Calu3 (cell line): Measurements from ENCODE around the gene LKAAEAR1. TPM values are rescaled to one million over a fixed set of nuclear protein-coding genes. Genes with fewer than 3 reads are reported as not detected.

Experiments
- BruUV-seq: library from RNA; stranded (reverse); fragments of 400-500 nt; replicated peaks from 2 replicates; lab custom pipeline; 2021; lab: Mats Ljungman, UMichigan
- CTCF ChIA-PET: fragments of 300-600 bp; sonication (Branson Sonifier 250); formaldehyde crosslinking; loops from one replicate; lab custom pipeline; 2022; ENCODE audit warnings: antibody characterized with exemption; lab: Charles Lee
- DNase-seq: peaks from one replicate; pipeline ENCODE4 v3.0.0; 2022
- H3K27ac Mint-ChIP-seq: one replicate; pipeline ENCODE4 v1.8.0; 2022; ENCODE audit warnings: mixed read lengths; ENCODE audit not compliant: unreplicated experiment
- H3K27me3 Mint-ChIP-seq: one replicate; pipeline ENCODE4 v1.8.0; 2022; ENCODE audit warnings: mixed read lengths; ENCODE audit not compliant: unreplicated experiment
- H3K36me3 Mint-ChIP-seq: one replicate; pipeline ENCODE4 v1.8.0; 2022; ENCODE audit warnings: mild to moderate bottlenecking, moderate library complexity, mixed read lengths; ENCODE audit not compliant: insufficient read depth, unreplicated experiment
- H3K4me1 Mint-ChIP-seq: one replicate; pipeline ENCODE4 v1.8.0; 2022; ENCODE audit warnings: mild to moderate bottlenecking, low read depth, mixed read lengths; ENCODE audit not compliant: unreplicated experiment
- H3K4me3 Mint-ChIP-seq: one replicate; pipeline ENCODE4 v1.8.0; 2022; ENCODE audit warnings: mild to moderate bottlenecking, low read depth, moderate library complexity, mixed read lengths; ENCODE audit not compliant: unreplicated experiment
- H3K9me3 Mint-ChIP-seq: one replicate; pipeline ENCODE4 v1.8.0; 2022; ENCODE audit warnings: low read depth, mixed read lengths; ENCODE audit not compliant: unreplicated experiment
- CTCF ChIP-seq: fragments of 200-600 bp; IDR thresholded peaks from one replicate; pipeline ENCODE4 v1.8.0; 2022; ENCODE audit warnings: antibody characterized with exemption; ENCODE audit not compliant: unreplicated experiment
- intact Hi-C: fragments of 100-400 bp; cut with micrococcal nuclease; formaldehyde crosslinking; loops from one replicate; pipeline ENCODE4 v1.10.0; 2022; ENCODE audit not compliant: unreplicated experiment
- total RNA-seq: library from RNA; stranded (reverse); gene quantifications from 2 replicates; pipeline ENCODE4 v1.2.3, GENCODE V29; 2022

The LKAAEAR1 gene
- total RNA-seq, 1 experiment from 2014 or later = not detected

GRCh38 chr20:64115171-64115911 lies 31.1 kb upstream of the LKAAEAR1 start:
- BruUV-seq = no TSS peak
- Mint-ChIP-seq H3K27ac (no peak overlapping the region), H3K4me3 (no peak overlapping the region), H3K36me3 (no peaks in the 10 kb centered on the region), H3K9me3 (no peaks in the 10 kb centered on the region), H3K4me1 (peaks cover 7% of the 10 kb centered on the region), H3K27me3 (peaks cover 63% of the 10 kb centered on the region)
- intact Hi-C loops = no loop called here
- DNase-seq = peak; percentile 2
- CTCF ChIA-PET = interaction anchor here (1.6 to 2.1 kb wide), 2 partner anchors 31 to 77 kb away, joined by 7 to 8 read pairs; partner anchors contain the start of gene LKAAEAR1
- no peak for TF ChIP-seq CTCF

DNA sequence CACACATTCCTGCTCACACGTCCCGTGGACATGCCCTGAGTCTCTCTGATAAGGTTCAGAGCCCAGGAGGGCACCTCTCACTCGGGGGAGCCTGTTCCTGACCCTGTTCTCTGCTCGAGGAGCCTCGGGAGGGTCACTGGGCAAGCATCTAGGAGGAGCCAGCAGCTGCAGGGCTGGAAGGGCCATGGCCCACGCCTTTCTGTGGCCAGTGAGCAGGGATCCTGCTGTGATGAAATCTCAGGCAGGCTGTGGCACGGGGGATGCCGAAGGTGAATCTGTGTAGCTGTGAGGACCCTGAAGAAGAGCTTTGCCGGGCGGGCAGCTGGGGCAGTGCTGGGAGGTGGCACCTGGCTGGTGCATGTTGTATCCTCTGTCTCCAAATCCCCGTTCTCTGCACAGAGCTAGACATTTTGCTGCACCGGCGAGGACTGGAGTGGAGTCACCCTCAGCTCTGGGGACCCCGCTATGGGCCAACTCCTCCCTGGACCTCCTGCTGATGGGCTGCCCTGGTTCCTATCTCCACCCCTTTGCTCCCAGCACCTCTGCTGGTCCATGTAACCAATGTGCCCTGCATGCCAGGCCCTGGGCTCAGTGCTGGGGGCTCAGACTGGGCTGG lies 30.3 kb upstream of the LKAAEAR1 start:
- H3K36me3 Mint-ChIP-seq = no peaks in the 10 kb centered on the region
- intact Hi-C loops = no loop called here
- H3K9me3 Mint-ChIP-seq = no peaks in the 10 kb centered on the region
- no peaks in the 10 kb centered on the region for H3K4me1 Mint-ChIP-seq
- peaks cover 72% of the 10 kb centered on the region for H3K27me3 Mint-ChIP-seq
- H3K27ac Mint-ChIP-seq = no peak overlapping the region
- CTCF ChIA-PET = interaction anchor here (1.6 kb wide), 1 partner anchor 31 kb away, joined by 7 read pairs; the partner anchor contains the start of gene LKAAEAR1
- no TSS peak for BruUV-seq
- H3K4me3 Mint-ChIP-seq = no peak overlapping the region
- no peak for DNase-seq
- no peak for TF ChIP-seq CTCF

DNA sequence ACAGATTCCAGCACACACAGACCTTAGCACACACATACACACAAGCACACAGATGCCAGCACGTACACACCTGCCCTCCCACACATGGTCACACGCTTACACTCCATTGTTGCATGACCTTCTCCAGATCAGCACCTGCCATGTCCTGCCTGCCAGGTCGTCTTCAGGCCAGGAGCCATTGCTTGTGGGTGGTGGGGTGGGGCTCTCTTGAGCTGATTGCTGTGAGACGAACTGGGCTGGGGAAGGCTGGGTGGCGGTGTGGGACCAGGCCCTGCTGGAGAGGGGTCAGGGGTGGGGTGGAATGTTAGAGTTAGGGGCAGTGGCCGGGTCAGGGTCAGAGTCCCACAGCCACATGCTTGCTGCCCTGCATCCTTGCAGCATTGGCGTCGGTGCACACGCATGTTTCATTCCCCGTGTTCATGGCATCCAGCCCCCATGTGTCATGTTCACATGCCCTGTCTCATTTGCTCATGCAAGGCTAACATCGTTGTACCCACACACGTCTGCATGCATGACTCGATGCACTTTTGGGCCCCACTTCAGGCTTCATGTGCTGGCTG lies 29.7 kb upstream of the LKAAEAR1 start:
- peak; percentile 3 for DNase-seq
- intact Hi-C loops = no loop called here
- no peaks in the 10 kb centered on the region for H3K9me3 Mint-ChIP-seq
- CTCF ChIA-PET = no interaction called here
- peaks cover 78% of the 10 kb centered on the region for H3K27me3 Mint-ChIP-seq
- no TSS peak for BruUV-seq
- H3K4me1 Mint-ChIP-seq = no peaks in the 10 kb centered on the region
- no peak for TF ChIP-seq CTCF
- no peak overlapping the region for H3K4me3 Mint-ChIP-seq
- no peak overlapping the region for H3K27ac Mint-ChIP-seq
- no peaks in the 10 kb centered on the region for H3K36me3 Mint-ChIP-seq

GRCh38 chr20:64113444-64113775 lies 29.2 kb upstream of the LKAAEAR1 start:
- Mint-ChIP-seq H3K4me3 (no peak overlapping the region), H3K36me3 (no peaks in the 10 kb centered on the region), H3K27me3 (peaks cover 82% of the 10 kb centered on the region), H3K27ac (no peak overlapping the region), H3K4me1 (no peaks in the 10 kb centered on the region), H3K9me3 (no peaks in the 10 kb centered on the region)
- CTCF ChIA-PET = no interaction called here
- DNase-seq = no peak
- TF ChIP-seq CTCF = no peak
- no TSS peak for BruUV-seq
- intact Hi-C loops = no loop called here
